CD4-positive, alpha-beta T cell treated with Interleukin-6 at 100 ng/mL for 8 hours (primary cell): ENCODE results near the gene SEC16A.

Source experiments
- DNase-seq: peaks from one replicate; pipeline ENCODE4 v3.0.0-alpha.2; 2020; ENCODE audit warnings: mixed read lengths, low spot score

SEC16A gene

DNA sequence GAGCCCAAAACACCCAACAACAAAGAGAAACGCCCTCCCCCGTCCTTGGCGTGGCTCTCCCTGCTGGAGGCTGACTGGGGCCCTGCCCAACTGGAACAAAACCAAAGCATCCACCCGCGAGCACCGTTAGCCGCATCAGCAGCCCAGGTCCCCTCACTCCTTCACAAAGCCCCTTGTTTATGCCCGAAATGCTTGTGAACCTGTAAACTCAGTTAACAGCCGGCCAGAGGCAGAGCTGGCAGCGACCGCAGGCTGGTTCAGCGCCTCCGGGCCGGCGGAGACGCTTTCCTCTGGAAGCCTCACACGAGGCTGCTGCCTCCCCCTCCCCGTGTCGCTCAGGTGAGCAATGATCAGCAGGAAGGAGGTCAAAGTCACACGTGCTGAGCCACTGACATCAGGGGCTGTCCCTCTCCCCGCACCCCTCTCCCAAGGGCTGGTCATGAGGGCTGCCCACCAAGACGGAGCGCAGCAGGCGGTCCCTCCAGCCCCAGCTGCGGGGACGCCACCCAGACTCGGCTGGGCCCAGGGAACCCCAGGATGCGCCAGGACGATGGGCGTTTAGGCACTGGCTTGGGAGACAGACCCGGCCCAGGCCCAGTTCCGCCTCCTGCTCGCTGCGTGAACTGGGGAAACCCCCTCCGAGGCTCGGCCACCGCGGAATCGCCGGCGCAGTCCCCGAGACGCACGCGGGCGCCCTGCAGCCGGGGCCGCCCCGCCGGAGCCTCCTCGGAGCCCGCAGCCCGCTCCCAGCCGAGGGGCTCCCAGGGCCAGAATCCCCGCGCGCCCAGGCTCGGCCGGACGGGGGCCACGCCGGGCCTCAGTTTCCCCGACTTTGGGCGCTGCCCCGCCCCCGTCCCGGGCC lies 83.4 kb downstream of the SEC16A start:
- peak; percentile 23 for DNase-seq

DNA sequence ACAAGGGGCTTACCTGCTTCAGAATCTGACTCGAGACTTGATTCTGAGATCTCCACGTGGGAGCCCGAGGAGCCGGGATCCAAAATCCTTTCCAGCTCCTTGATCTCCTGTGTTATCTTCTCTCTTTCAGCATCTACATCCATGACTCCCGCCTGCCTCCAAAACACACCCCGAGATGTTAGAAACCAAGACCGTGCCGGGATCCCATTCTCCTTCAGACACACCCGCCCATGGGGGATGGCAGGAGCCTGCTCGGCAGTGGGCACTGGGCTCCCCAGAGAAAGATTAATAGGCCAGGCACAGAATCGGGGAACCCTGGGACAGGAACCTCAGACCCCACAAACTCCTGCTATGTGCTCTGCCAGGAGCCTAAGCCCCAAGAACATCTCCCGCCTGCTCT lies 84.6 kb downstream of the SEC16A start:
- no peak for DNase-seq

- DNase-seq = no peak
Measured at GRCh38 chr9:136397643-136398042, 85.2 kb downstream of the SEC16A start.

DNA sequence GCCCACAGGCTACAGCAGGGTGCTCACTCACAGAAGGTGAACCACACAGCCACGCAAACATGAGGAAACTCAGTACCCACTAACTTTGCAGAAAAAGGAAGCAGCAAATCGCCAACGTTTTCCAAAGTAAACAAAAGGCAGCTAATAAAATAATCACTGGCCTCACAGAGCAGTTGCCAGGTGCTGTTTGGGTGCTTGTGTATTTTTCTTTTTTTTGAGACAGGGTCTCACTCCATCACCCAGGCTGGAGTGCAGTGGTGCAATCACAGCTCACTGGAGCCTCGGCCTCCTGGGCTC lies 86.7 kb downstream of the SEC16A start:
- no peak for DNase-seq

DNA sequence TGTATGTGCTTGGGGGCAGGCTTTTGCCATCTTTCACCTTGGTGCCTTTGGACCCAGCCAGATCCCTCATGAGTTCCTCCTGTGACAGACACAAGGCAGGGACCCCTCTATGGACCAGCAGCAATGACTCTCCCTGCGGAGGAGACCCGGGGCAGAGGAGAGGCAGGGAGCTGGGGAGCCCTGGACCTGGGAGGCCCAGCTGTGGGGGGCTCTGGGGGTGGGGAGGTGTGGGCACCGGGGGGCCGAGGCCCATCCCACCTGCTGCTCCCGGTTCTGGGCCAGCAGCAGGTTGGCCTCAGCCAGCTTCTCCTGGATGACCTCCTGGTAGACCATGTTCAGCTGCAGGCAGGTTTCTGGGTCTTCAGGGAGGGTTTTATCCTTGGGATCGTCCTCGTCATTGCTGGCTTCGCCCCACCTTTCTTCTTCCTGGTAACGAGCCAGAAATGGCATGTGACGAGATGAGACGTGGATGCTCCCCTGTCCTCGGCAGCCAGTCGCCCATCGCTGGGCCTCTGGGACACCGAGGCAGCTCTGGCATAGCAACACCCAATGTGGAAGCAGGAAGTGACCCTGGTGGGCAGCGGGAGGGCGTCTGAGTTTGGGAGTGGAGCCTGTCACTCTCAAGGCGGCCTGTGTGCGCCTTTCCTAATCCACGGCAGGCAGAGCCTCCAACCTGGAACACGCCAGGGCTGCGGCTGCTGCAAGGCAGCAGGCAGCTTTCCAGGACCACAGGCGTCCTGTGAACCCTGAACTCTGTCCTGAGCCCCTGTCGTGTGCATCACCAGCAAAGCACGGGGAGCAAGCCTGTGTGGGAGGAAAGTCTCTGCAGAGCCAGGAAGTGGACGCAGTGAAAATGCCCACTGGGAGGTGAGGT lies 87.3 kb downstream of the SEC16A start:
- no peak for DNase-seq

DNA sequence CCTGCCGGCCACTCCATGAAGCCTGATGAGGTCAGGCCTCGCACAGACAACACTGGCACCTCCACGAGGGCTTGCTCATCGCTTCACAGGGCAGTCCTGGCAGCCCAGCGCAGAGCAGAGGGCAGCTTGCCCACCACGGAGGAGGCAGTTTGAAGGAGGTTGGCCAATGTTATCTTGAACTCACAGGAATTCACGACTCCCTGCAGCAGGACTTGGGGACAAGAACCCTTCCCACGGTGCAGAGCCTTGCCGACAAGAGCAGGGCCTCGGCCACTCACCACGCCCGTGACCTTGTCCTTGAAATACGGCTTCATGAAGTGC lies 87.9 kb downstream of the SEC16A start:
- no peak for DNase-seq

DNA sequence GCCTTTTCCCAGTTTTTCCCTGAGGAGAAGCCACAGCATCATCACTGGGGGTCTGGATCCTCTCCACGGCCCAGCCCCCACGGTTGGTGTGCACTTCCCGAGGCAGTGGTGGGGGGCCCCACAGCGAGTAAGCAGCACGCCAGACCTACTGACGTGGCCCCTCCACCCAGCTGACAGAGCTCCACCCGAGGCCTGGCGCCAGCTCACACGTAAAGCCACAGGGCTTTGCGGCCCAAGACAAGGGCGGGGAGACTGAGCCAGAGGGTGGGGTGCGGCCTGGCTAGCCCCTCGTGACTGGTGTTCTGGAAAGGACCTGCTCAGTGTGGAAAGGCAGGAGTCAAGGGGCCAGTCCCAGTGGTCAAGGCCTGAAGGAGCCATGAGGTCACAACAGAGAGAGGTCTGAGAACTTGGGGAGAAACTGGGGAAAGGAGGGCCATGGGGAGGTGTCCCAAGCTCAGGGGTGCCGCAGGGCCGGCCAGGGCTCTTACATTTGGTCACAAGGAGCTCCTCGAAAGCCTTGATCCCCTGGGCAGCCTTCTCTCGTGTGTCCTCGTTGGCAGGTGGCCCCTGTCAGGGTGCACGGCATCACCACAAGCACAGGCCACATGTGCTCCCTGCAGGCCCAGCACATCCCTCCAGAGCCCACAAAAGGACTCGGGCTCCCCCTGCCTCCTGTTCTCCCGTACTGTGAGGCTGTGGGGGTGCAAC lies 88.4 kb downstream of the SEC16A start:
- no peak for DNase-seq

DNA sequence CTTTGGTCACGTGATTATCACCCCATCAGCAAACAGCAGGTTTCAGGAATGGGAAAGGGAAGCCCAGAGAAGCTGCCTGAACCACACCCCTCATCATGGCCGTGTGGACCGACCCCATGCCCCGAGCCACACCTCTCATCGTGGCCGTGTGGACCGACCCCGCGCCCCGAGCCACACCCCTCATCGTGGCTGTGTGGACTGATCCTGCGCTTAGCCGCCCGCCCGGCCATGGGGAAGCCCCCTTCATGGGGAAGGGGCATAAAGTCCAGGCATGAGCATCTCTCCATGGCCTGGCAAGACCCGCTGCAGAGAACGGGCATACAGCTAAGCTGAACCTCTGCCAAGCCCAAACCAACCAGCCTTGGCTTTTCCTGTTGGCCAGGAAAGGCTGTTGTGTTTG lies 89.3 kb downstream of the SEC16A start:
- no peak for DNase-seq

- no peak for DNase-seq
Measured at GRCh38 chr9:136392538-136393449, 90.0 kb downstream of the SEC16A start.

- no peak for DNase-seq
Measured at GRCh38 chr9:136391737-136392537, 90.9 kb downstream of the SEC16A start.
